Panc1 (cell line): Measurements from ENCODE around the gene MFSD6L.

Experiments
- CTCF ChIP-seq: fragments of 450-650 bp; IDR thresholded peaks from 2 replicates; pipeline ENCODE4 v1.5.1; 2017; ENCODE audit warnings: mild to moderate bottlenecking
- POLR2AphosphoS5 ChIP-seq: IDR thresholded peaks from 2 replicates; pipeline ENCODE4 v1.6.1; 2012; ENCODE audit warnings: mild to moderate bottlenecking, low read depth, low read length, moderate library complexity
- SIN3A ChIP-seq: IDR thresholded peaks from 2 replicates; pipeline ENCODE4 v1.6.1; 2012; ENCODE audit warnings: low read depth, mild to moderate bottlenecking, low read length, moderate library complexity, borderline replicate concordance; ENCODE audit not compliant: insufficient read depth
- TCF7L2 ChIP-seq: IDR thresholded peaks from 2 replicates; pipeline ENCODE4 v1.6.1; 2011; ENCODE audit warnings: mild to moderate bottlenecking, low read depth, low read length, inconsistent platforms

- peak; percentile 90 for TF ChIP-seq CTCF
- TF ChIP-seq TCF7L2: no peak
- TF ChIP-seq SIN3A: no peak
- no peak for TF ChIP-seq POLR2AphosphoS5
Observed at GRCh38 chr17:8832711-8833352, 33.7 kb upstream of the MFSD6L start.
